Measurements from ENCODE around the gene SLAIN2.

GRCh38 chr4:48400416-48400815, 59.1 kb downstream of the SLAIN2 start:
- no peak for TF ChIP-seq CTCF (IDR thresholded peaks at IDR 0.05; ENCODE audit: insufficient read depth, low read depth, low read length)
- TF ChIP-seq EZH2 (IDR thresholded peaks at IDR 0.05; ENCODE audit: insufficient read depth, low read length): no peak
